Uterus (tissue), 2 donors: Measurements from ENCODE around the gene AKIRIN2.

Source experiments
- CTCF ChIP-seq, 4 experiments: fragments of 200-600 bp in 2 of 4; fragments of 450-650 bp in 2 of 4; sonication (generic) in 2 of 4; IDR thresholded peaks; one replicate each; pipeline ENCODE4 v1.5.1; 2016 to 2019; ENCODE audit warnings: antibody characterized with exemption in 4 of 4, mild to moderate bottlenecking in 2 of 4, moderate library complexity in 1 of 4
- POLR2A ChIP-seq, 2 donors: fragments of 450-650 bp; IDR thresholded peaks; one replicate each; pipeline ENCODE4 v1.6.1; 2016; ENCODE audit warnings: antibody characterized with exemption in 2 of 2, mild to moderate bottlenecking in 1 of 2, moderate library complexity in 1 of 2

GRCh38 chr6:87718662-87719433, 16.8 kb upstream of the AKIRIN2 start:
- TF ChIP-seq POLR2A (IDR thresholded peaks at IDR 0.05) (no peak), CTCF (IDR thresholded peaks at IDR 0.05) (no peak)
